Prostate gland (tissue), 2 donors: Measurements from ENCODE around the gene KAZALD1.

Experiments
- POLR2A ChIP-seq: fragments of 450-650 bp; IDR thresholded peaks from one replicate; pipeline ENCODE4 v1.6.1; 2016; ENCODE audit warnings: antibody characterized with exemption, mild to moderate bottlenecking
- POLR2AphosphoS5 ChIP-seq: sonication (generic); formaldehyde crosslinking; IDR thresholded peaks from one replicate; pipeline ENCODE4 v1.6.1; 2017; ENCODE audit warnings: antibody characterized with exemption
- TF ChIP-seq, protein P1 (sequence below), 4 experiments: fragments of 200-600 bp in 2 of 4; fragments of 450-650 bp in 2 of 4; sonication (generic) in 2 of 4; IDR thresholded peaks; 1 replicate in 3 of 4; 2 replicates in 1 of 4; pipeline ENCODE4 v1.5.1; 2016 to 2019; ENCODE audit warnings: antibody characterized with exemption in 4 of 4, mild to moderate bottlenecking in 2 of 4, moderate library complexity in 2 of 4

DNA sequence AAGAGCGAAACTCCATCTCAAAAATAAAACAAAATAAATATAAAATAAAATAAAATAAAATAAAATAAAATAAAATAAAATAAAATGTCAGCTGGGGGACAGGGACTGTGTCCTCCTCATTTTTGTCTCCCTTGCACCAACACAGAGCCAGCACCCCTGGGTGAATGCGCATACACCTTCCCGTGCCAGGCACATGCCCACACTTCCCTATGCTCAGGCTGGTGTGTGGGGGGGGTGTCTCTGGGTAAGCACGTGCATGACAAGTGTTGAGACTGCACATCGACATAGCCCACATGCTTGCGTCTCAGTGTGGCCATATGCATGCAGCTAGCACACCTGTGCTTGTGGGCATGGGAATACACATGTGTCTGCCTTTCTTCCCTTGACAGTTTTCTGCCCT is 44.6 kb downstream of the KAZALD1 start:
- TF ChIP-seq, protein P1, sequence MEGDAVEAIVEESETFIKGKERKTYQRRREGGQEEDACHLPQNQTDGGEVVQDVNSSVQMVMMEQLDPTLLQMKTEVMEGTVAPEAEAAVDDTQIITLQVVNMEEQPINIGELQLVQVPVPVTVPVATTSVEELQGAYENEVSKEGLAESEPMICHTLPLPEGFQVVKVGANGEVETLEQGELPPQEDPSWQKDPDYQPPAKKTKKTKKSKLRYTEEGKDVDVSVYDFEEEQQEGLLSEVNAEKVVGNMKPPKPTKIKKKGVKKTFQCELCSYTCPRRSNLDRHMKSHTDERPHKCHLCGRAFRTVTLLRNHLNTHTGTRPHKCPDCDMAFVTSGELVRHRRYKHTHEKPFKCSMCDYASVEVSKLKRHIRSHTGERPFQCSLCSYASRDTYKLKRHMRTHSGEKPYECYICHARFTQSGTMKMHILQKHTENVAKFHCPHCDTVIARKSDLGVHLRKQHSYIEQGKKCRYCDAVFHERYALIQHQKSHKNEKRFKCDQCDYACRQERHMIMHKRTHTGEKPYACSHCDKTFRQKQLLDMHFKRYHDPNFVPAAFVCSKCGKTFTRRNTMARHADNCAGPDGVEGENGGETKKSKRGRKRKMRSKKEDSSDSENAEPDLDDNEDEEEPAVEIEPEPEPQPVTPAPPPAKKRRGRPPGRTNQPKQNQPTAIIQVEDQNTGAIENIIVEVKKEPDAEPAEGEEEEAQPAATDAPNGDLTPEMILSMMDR (IDR thresholded peaks at IDR 0.05): no peak
- TF ChIP-seq POLR2A: no peak
- no peak for TF ChIP-seq POLR2AphosphoS5
